Stimulated activated naive CD8-positive, alpha-beta T cell treated with anti-CD3 and anti-CD28 coated beads, Interleukin-15, Interleukin-2, amounts not matched to agents 100 ng/mL and 50 ng/mL, for 24 hours (primary cell): ENCODE data around the gene NHLRC2.

Experiments
- H3K27ac Mint-ChIP-seq: one replicate; pipeline ENCODE4 v1.8.0; 2021; ENCODE audit warnings: mild to moderate bottlenecking, mixed read lengths
- H3K27me3 Mint-ChIP-seq: one replicate; pipeline ENCODE4 v1.8.0; 2021; ENCODE audit warnings: mixed read lengths
- H3K36me3 Mint-ChIP-seq: one replicate; pipeline ENCODE4 v1.8.0; 2021; ENCODE audit warnings: low read depth, mixed read lengths
- H3K4me1 Mint-ChIP-seq: one replicate; pipeline ENCODE4 v1.8.0; 2021; ENCODE audit warnings: low read depth, mixed read lengths
- H3K4me3 Mint-ChIP-seq: one replicate; pipeline ENCODE4 v1.8.0; 2021; ENCODE audit warnings: mild to moderate bottlenecking, mixed read lengths
- H3K9me3 Mint-ChIP-seq: one replicate; pipeline ENCODE4 v1.8.0; 2021; ENCODE audit warnings: mixed read lengths

Gene NHLRC2

GRCh38 chr10:113849946-113850345, 4.5 kb upstream of the NHLRC2 start:
- Mint-ChIP-seq H3K9me3 (no peaks in the 10 kb centered on the region), H3K27ac (no peak overlapping the region), H3K4me3 (peak overlapping the region; percentile 45), H3K36me3 (peaks cover 42% of the 10 kb centered on the region), H3K4me1 (peaks cover 36% of the 10 kb centered on the region), H3K27me3 (no peaks in the 10 kb centered on the region)

DNA sequence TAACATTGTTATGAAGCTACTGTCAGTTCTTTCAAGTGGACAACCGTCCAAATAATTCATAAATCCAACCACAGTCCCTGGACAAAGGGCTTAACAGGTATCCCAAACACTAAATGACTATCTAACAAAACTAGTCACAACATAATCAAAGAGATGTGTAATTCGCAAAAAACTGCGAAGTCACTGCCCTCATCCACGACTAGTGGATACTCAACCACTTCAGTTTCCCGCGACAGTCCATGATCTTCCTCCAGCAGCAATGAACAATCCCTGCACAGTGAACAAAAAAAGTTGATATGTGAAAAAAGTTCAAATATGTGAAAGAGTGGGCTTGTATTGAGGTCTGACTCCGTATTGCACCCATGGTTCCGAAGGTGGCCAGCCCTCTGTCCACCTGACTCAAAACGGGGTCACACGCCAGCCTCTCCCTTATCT, 866 bp upstream of the NHLRC2 start:
- Mint-ChIP-seq H3K4me1 (peaks cover 48% of the 10 kb centered on the region), H3K27ac (peak overlapping the region; percentile 99), H3K36me3 (peaks cover 29% of the 10 kb centered on the region), H3K9me3 (no peaks in the 10 kb centered on the region), H3K27me3 (no peaks in the 10 kb centered on the region), H3K4me3 (peak overlapping the region; percentile 89)

- peak overlapping the region; percentile 89 for H3K4me3 Mint-ChIP-seq
- H3K36me3 Mint-ChIP-seq = peaks cover 32% of the 10 kb centered on the region
- H3K4me1 Mint-ChIP-seq = peaks cover 41% of the 10 kb centered on the region
- H3K27ac Mint-ChIP-seq = peak overlapping the region; percentile 99
- H3K9me3 Mint-ChIP-seq = peaks cover 3% of the 10 kb centered on the region
- no peaks in the 10 kb centered on the region for H3K27me3 Mint-ChIP-seq
Measured at GRCh38 chr10:113854761-113855588, 514 bp downstream of the NHLRC2 start.

DNA sequence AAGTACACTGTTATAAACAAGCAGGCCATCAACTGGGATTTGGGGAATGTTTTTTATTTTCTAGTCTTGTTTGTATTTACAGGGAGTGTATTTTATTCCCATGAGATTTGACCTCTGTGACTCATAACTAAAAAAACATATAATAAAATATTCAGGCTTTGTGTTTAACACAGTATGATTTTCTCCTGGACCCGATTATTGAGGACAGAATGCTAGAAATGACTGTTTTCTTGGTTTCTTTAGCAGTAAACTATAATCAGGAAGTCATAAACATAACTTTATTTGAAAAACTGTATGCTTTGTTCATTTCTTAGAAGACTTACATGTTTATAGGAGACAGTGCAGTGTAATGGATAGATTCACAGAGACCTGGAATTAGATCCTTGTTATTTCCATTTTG, 2.1 kb downstream of the NHLRC2 start:
- H3K4me3 Mint-ChIP-seq = peak overlapping the region; percentile 89
- H3K36me3 Mint-ChIP-seq = peaks cover 43% of the 10 kb centered on the region
- H3K27ac Mint-ChIP-seq = no peak overlapping the region
- H3K4me1 Mint-ChIP-seq = peaks cover 36% of the 10 kb centered on the region
- no peaks in the 10 kb centered on the region for H3K27me3 Mint-ChIP-seq
- H3K9me3 Mint-ChIP-seq = peaks cover 8% of the 10 kb centered on the region

GRCh38 chr10:113857210-113857609, 2.7 kb downstream of the NHLRC2 start:
- Mint-ChIP-seq H3K27me3 (no peaks in the 10 kb centered on the region), H3K9me3 (peaks cover 8% of the 10 kb centered on the region), H3K4me3 (no peak overlapping the region), H3K36me3 (peaks cover 47% of the 10 kb centered on the region), H3K4me1 (peaks cover 35% of the 10 kb centered on the region), H3K27ac (no peak overlapping the region)

DNA sequence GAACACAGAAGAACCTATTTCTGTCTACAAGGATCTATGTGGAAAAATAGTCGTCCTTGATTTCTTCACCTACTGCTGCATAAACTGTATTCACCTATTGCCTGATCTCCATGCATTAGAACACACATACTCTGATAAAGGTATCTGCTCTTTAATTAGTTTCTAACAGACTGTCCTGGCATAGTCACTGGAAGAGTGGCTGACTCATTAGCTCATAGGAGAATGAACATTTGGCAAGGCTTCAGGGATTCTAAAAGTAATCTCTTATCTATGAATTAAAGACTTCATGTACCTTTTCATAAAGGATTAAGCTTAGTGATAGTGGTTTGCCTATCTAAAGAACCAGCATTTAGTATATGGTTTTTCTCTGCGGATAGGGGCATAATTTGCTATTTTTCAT, 4.1 kb downstream of the NHLRC2 start:
- Mint-ChIP-seq H3K36me3 (peaks cover 55% of the 10 kb centered on the region), H3K4me1 (peaks cover 22% of the 10 kb centered on the region), H3K4me3 (no peak overlapping the region), H3K27ac (no peak overlapping the region), H3K9me3 (peaks cover 8% of the 10 kb centered on the region), H3K27me3 (no peaks in the 10 kb centered on the region)

GRCh38 chr10:113859261-113859660, 4.8 kb downstream of the NHLRC2 start:
- Mint-ChIP-seq H3K36me3 (peaks cover 62% of the 10 kb centered on the region), H3K27me3 (no peaks in the 10 kb centered on the region), H3K9me3 (peaks cover 8% of the 10 kb centered on the region), H3K4me1 (peaks cover 18% of the 10 kb centered on the region), H3K4me3 (no peak overlapping the region), H3K27ac (no peak overlapping the region)

- Mint-ChIP-seq H3K36me3 (peaks cover 61% of the 10 kb centered on the region), H3K9me3 (peaks cover 3% of the 10 kb centered on the region), H3K27me3 (no peaks in the 10 kb centered on the region), H3K4me1 (peaks cover 3% of the 10 kb centered on the region), H3K27ac (no peak overlapping the region), H3K4me3 (no peak overlapping the region)
Measured at GRCh38 chr10:113865901-113866300, 11.4 kb downstream of the NHLRC2 start.

- H3K4me3 Mint-ChIP-seq = no peak overlapping the region
- H3K27me3 Mint-ChIP-seq = no peaks in the 10 kb centered on the region
- peaks cover 3% of the 10 kb centered on the region for H3K4me1 Mint-ChIP-seq
- H3K36me3 Mint-ChIP-seq = peaks cover 56% of the 10 kb centered on the region
- H3K9me3 Mint-ChIP-seq = peaks cover 2% of the 10 kb centered on the region
- H3K27ac Mint-ChIP-seq = no peak overlapping the region
Measured at GRCh38 chr10:113866551-113867394, 12.3 kb downstream of the NHLRC2 start.

GRCh38 chr10:113867904-113868303, 13.4 kb downstream of the NHLRC2 start:
- peaks cover 7% of the 10 kb centered on the region for H3K9me3 Mint-ChIP-seq
- no peak overlapping the region for H3K27ac Mint-ChIP-seq
- no peaks in the 10 kb centered on the region for H3K27me3 Mint-ChIP-seq
- H3K4me1 Mint-ChIP-seq = peaks cover 3% of the 10 kb centered on the region
- no peak overlapping the region for H3K4me3 Mint-ChIP-seq
- H3K36me3 Mint-ChIP-seq = peaks cover 53% of the 10 kb centered on the region

DNA sequence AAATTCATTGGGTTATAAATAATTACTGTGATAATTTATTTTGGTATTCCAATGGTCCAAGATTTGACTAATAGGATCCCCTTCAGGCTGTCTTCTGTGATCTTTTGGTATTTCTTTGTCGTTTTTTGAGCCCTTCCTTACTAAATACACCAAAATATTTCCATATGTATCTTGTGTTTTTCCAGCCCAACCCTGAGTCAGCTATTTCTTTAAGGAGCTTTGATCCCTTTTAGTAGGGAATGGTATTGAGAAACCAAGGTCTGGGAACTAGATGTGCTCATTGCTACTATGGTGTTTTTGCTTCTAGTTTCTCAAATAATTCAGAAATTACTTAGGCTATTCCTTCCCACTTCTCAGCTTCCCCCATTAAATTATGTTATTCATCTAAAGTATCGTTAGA, 15.3 kb downstream of the NHLRC2 start:
- H3K27me3 Mint-ChIP-seq = no peaks in the 10 kb centered on the region
- peaks cover 3% of the 10 kb centered on the region for H3K4me1 Mint-ChIP-seq
- peaks cover 7% of the 10 kb centered on the region for H3K9me3 Mint-ChIP-seq
- H3K4me3 Mint-ChIP-seq = no peak overlapping the region
- H3K36me3 Mint-ChIP-seq = peaks cover 41% of the 10 kb centered on the region
- H3K27ac Mint-ChIP-seq = no peak overlapping the region

DNA sequence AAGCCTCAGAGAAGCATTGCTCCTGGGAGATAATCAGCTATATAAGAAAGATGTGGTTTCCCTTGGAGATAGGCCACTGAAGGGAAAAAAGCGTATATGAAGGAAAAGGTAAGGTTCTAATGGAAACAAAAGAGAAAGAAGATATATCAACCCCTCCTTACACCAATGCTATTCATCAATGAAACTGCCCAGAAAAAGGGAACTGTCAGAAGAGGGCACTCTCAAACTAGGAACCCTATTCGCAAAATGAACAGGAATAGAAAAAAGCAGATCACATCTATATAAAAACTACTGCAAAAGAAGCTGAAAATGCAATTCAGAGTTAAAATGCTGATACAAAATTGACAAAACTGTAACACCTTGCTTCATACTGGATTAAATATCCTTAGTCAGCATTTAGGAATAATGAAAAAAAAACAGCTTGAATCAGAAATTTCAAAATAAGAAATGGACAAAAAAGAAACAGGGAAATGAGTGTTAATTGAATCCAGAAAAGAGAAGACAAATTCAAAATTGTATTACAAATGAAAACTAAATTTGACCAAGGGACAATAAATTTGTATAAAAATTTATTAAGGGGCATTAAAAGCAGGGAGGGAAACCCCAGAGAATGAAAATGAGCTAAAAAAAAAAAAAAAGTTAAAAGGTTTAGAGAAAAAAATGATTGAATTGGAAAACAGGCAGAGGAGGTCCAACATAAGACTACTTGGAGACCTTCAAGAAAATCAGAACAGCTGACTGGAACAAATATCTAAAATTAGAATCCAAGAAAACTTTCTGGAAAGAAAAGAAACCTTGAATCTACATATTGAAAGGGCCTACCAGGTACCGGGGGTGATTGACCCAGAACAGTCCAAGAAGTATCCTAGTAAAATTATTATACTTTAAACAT, 17.9 kb downstream of the NHLRC2 start:
- Mint-ChIP-seq H3K4me3 (no peak overlapping the region), H3K36me3 (peaks cover 51% of the 10 kb centered on the region), H3K4me1 (no peaks in the 10 kb centered on the region), H3K27ac (no peak overlapping the region), H3K27me3 (no peaks in the 10 kb centered on the region), H3K9me3 (peaks cover 7% of the 10 kb centered on the region)

GRCh38 chr10:113875212-113875611, 20.8 kb downstream of the NHLRC2 start:
- no peaks in the 10 kb centered on the region for H3K27me3 Mint-ChIP-seq
- peaks cover 54% of the 10 kb centered on the region for H3K36me3 Mint-ChIP-seq
- H3K27ac Mint-ChIP-seq = no peak overlapping the region
- peaks cover 3% of the 10 kb centered on the region for H3K4me1 Mint-ChIP-seq
- H3K4me3 Mint-ChIP-seq = no peak overlapping the region
- H3K9me3 Mint-ChIP-seq = peaks cover 7% of the 10 kb centered on the region

DNA sequence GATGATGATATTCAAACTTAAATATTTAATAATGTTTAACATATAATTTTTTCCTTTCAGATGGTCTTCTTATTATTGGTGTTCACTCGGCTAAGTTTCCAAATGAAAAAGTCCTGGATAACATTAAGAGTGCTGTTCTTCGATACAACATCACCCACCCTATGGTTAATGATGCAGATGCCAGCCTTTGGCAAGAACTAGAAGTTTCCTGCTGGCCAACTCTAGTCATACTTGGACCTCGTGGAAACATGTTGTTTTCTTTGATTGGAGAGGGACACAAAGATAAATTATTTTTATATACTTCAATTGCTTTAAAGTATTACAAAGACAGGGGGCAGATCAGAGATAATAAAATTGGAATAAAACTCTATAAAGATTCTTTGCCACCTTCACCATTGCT, 22.0 kb downstream of the NHLRC2 start:
- H3K27ac Mint-ChIP-seq = no peak overlapping the region
- no peak overlapping the region for H3K4me3 Mint-ChIP-seq
- peaks cover 49% of the 10 kb centered on the region for H3K36me3 Mint-ChIP-seq
- peaks cover 3% of the 10 kb centered on the region for H3K4me1 Mint-ChIP-seq
- peaks cover 7% of the 10 kb centered on the region for H3K9me3 Mint-ChIP-seq
- H3K27me3 Mint-ChIP-seq = no peaks in the 10 kb centered on the region
